ENCODE measurements around the gene RFNG.

The RFNG gene

GRCh38 chr17:82076018-82076784 lies 24.6 kb upstream of the RFNG start:
- Histone ChIP-seq H3K9me3 (ENCODE audit: control insufficient read depth, low read length) (no peaks in the 10 kb centered on the region), H3K4me3 (ENCODE audit: insufficient read depth, low read depth, low read length, poor library complexity, severe bottlenecking) (no peak overlapping the region), H3K36me3 (ENCODE audit: control insufficient read depth, insufficient read depth, low read length) (peaks cover 21% of the 10 kb centered on the region), H3K27ac (ENCODE audit: insufficient read depth, low read length, poor library complexity, severe bottlenecking) (no peak overlapping the region), H3K27me3 (replicated peaks; ENCODE audit: control insufficient read depth, insufficient read depth, low read length, poor library complexity, severe bottlenecking) (no peaks in the 10 kb centered on the region), H3K4me1 (ENCODE audit: control insufficient read depth, insufficient read depth, low read length, poor library complexity, severe bottlenecking) (no peaks in the 10 kb centered on the region)
- no peak for DNase-seq

DNA sequence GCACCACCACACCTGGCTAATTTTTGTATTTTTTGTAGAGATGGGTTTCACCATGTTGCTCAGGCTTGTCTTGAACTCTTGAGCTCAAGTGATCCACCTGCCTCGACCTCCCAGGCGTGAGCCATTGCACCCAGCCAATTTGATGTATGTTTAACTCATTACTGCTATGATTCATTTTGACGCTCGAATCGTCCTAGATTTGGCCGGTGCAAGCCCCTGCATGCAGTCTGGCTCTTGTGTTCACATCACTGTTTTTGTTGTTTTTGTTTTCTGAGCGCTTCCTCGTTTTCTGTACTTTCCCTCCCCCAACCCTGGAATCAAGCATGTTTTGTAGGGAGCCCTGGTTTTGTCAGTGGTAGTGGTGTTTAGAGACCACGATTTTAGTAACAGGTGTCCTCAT lies 21.8 kb upstream of the RFNG start:
- Histone ChIP-seq H3K27ac (ENCODE audit: insufficient read depth, low read length, poor library complexity, severe bottlenecking) (no peak overlapping the region), H3K4me3 (ENCODE audit: insufficient read depth, low read depth, low read length, poor library complexity, severe bottlenecking) (no peak overlapping the region), H3K27me3 (replicated peaks; ENCODE audit: control insufficient read depth, insufficient read depth, low read length, poor library complexity, severe bottlenecking) (no peaks in the 10 kb centered on the region), H3K4me1 (ENCODE audit: control insufficient read depth, insufficient read depth, low read length, poor library complexity, severe bottlenecking) (no peaks in the 10 kb centered on the region), H3K9me3 (ENCODE audit: control insufficient read depth, low read length) (no peaks in the 10 kb centered on the region), H3K36me3 (ENCODE audit: control insufficient read depth, insufficient read depth, low read length) (no peaks in the 10 kb centered on the region)
- no peak for DNase-seq

GRCh38 chr17:82072827-82073226 lies 21.2 kb upstream of the RFNG start:
- Histone ChIP-seq H3K4me1 (ENCODE audit: control insufficient read depth, insufficient read depth, low read length, poor library complexity, severe bottlenecking) (no peaks in the 10 kb centered on the region), H3K9me3 (ENCODE audit: control insufficient read depth, low read length) (no peaks in the 10 kb centered on the region), H3K27ac (ENCODE audit: insufficient read depth, low read length, poor library complexity, severe bottlenecking) (no peak overlapping the region), H3K4me3 (ENCODE audit: insufficient read depth, low read depth, low read length, poor library complexity, severe bottlenecking) (no peak overlapping the region), H3K36me3 (ENCODE audit: control insufficient read depth, insufficient read depth, low read length) (no peaks in the 10 kb centered on the region), H3K27me3 (replicated peaks; ENCODE audit: control insufficient read depth, insufficient read depth, low read length, poor library complexity, severe bottlenecking) (no peaks in the 10 kb centered on the region)
- DNase-seq = no peak

- Histone ChIP-seq H3K4me1 (ENCODE audit: control insufficient read depth, insufficient read depth, low read length, poor library complexity, severe bottlenecking) (peaks cover 6% of the 10 kb centered on the region), H3K36me3 (ENCODE audit: control insufficient read depth, insufficient read depth, low read length) (no peaks in the 10 kb centered on the region)
Observed at GRCh38 chr17:82070611-82071010, 19.0 kb upstream of the RFNG start.

DNA sequence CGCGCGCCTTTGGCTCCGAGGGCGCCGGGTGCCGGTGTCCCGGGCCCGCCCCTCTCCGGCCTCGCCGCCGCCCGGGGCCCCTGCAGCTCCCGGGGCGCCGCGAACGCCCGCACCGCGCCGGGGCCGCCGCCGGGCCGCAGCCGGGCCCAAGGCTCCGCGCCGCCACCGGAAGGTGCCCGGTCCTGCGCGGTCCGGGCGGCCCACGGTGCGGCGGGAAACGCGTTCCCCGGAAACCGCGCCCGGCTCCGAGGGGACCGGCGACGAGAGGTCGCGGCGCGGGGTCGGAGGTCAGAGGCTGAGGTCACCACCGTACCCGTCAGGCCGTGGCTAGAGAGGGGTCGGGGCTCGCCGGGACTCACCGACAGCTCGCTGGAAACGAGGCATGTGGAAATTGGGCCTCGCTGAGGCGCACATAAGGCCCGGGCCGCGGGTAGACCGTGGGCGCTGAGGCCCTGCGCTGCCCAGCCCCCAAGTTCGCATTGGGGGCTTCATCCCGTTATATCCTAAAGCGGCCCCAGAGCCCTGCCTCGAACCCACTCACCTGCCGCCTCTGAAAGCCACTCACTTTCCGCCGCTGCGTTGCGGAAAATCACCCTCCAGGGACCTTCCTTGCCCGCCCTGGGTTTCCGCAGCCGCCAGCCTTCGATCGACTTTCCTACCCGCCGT lies 14.2 kb upstream of the RFNG start, which contains the start of gene DUS1L:
DUS1L (minus strand) TSS at position 167 of the 666 bp plus-strand sequence. CDS start 745 bp downstream, outside the sequence.
- H3K4me3 ChIP-seq (ENCODE audit: insufficient read depth, low read depth, low read length, poor library complexity, severe bottlenecking) = peak within 1 kb of the TSS; percentile 68
- H3K27me3 ChIP-seq (replicated peaks; ENCODE audit: control insufficient read depth, insufficient read depth, low read length, poor library complexity, severe bottlenecking) = no peaks in the 10 kb centered on the region
- H3K4me1 ChIP-seq (ENCODE audit: control insufficient read depth, insufficient read depth, low read length, poor library complexity, severe bottlenecking) = peaks cover 18% of the 10 kb centered on the region
- peaks cover 23% of the 10 kb centered on the region for H3K36me3 ChIP-seq (ENCODE audit: control insufficient read depth, insufficient read depth, low read length)
- no peaks in the 10 kb centered on the region for H3K9me3 ChIP-seq (ENCODE audit: control insufficient read depth, low read length)
- DNase-seq = peak; percentile 48 to 55 (median 48)
- H3K27ac ChIP-seq (ENCODE audit: insufficient read depth, low read length, poor library complexity, severe bottlenecking) = peak within 1 kb of the TSS; percentile 79

More at GRCh38 chr17:82070611-82071010, 19.0 kb upstream of the RFNG start:
- Histone ChIP-seq H3K9me3 (ENCODE audit: control insufficient read depth, low read length) (no peaks in the 10 kb centered on the region), H3K4me3 (ENCODE audit: insufficient read depth, low read depth, low read length, poor library complexity, severe bottlenecking) (no peak overlapping the region), H3K27me3 (replicated peaks; ENCODE audit: control insufficient read depth, insufficient read depth, low read length, poor library complexity, severe bottlenecking) (no peaks in the 10 kb centered on the region), H3K27ac (ENCODE audit: insufficient read depth, low read length, poor library complexity, severe bottlenecking) (no peak overlapping the region)
- DNase-seq = no peak

GRCh38 chr17:82065193-82065637 lies 13.6 kb upstream of the RFNG start:
- peak overlapping the region; percentile 68 for H3K4me3 ChIP-seq (ENCODE audit: insufficient read depth, low read depth, low read length, poor library complexity, severe bottlenecking)
- H3K36me3 ChIP-seq (ENCODE audit: control insufficient read depth, insufficient read depth, low read length) = peaks cover 28% of the 10 kb centered on the region
- H3K27me3 ChIP-seq (replicated peaks; ENCODE audit: control insufficient read depth, insufficient read depth, low read length, poor library complexity, severe bottlenecking) = no peaks in the 10 kb centered on the region
- H3K27ac ChIP-seq (ENCODE audit: insufficient read depth, low read length, poor library complexity, severe bottlenecking) = peak overlapping the region; percentile 61
- DNase-seq = peak in 1 of 3 donors; percentile 12
- no peaks in the 10 kb centered on the region for H3K9me3 ChIP-seq (ENCODE audit: control insufficient read depth, low read length)
- H3K4me1 ChIP-seq (ENCODE audit: control insufficient read depth, insufficient read depth, low read length, poor library complexity, severe bottlenecking) = peaks cover 18% of the 10 kb centered on the region

DNA sequence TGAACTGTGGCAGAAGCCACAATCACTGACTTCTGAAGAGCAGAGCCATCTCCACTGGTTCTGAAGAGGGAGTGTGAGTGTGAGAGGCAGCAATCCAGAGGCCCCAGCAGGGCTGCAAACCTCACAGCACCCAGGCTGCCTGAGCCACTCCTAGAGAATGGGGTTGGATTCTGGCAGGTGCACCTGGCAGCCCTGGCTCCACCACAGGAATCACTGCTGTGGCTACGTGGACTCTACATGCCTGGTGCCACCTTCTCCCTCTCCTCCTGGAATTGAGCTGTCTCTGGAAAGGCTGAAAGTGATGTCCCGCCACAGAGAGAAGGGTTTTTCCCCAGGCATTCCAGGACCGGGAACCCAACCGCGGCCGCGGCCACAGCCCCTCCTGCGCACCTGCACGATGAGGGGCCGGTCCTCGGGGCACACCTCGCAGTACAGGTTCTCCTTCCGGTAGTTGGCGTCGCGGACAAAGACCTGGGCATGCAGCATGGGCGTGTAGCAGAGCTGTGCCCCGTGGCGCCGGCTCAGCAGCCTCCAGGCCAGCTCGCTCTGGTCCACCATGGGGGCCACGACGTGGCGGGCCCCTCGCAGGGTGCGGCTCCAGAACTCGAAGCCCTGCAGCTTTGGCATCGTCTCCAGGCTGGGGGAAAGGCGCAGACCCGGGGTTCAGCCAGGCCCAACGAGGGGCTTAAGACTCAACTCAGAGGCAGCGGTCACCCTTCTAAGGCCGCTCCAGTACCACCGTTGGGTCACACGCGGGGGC lies 13.0 kb upstream of the RFNG start:
- Histone ChIP-seq H3K4me3 (ENCODE audit: insufficient read depth, low read depth, low read length, poor library complexity, severe bottlenecking) (peak overlapping the region; percentile 68), H3K27ac (ENCODE audit: insufficient read depth, low read length, poor library complexity, severe bottlenecking) (peak overlapping the region; percentile 61), H3K36me3 (ENCODE audit: control insufficient read depth, insufficient read depth, low read length) (peaks cover 34% of the 10 kb centered on the region), H3K27me3 (replicated peaks; ENCODE audit: control insufficient read depth, insufficient read depth, low read length, poor library complexity, severe bottlenecking) (no peaks in the 10 kb centered on the region), H3K4me1 (ENCODE audit: control insufficient read depth, insufficient read depth, low read length, poor library complexity, severe bottlenecking) (peaks cover 18% of the 10 kb centered on the region), H3K9me3 (ENCODE audit: control insufficient read depth, low read length) (no peaks in the 10 kb centered on the region)
- DNase-seq = no peak

DNA sequence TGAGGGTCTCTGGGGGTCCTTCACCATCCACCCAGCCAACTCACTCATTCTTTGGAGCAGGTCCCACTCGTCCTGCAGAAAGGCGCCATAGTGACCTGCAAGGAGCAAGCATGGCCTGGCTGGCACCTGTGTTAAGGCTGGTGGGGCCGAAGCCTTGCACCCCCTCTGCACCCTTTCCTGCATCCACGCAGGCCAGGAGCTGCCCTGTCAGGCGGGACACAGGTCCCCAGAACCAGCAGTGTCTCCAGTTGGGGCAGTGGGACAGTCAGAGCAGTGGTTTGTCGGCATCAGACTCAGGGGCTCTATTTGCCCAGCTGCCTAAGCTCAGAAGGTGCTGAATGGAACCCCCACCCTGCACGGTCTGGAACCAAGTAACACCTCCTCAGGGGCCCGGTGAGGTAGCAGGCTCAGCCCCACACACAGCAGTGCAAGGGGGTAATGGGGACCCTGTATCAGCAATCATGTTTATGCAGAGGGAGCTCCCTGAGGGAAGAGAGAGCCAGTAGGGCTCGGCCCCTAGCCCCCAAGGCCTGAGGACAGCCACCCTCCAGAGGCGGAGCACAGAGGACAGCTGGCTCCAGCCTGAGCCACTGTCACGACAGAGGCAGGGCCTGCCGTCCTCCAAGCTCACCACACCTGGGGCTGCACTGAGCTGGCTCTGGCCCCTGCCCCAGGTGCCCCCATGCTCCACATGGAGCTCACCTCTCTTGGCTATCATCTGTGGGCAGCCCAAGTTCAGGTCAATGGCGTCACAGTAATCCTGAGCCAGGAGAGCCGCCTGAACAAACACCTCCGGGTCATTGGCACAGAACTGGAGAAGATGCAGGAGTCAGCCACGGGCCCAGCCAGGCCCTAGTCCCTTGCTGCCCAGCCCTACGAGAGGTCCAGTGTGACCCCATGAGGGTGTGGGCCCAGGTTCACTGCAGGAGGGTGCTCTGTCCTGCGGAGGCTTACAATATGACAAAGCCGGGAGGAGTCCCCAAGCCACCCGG lies 12.1 kb upstream of the RFNG start:
- no peak overlapping the region for H3K4me3 ChIP-seq (ENCODE audit: insufficient read depth, low read depth, low read length, poor library complexity, severe bottlenecking)
- peaks cover 43% of the 10 kb centered on the region for H3K36me3 ChIP-seq (ENCODE audit: control insufficient read depth, insufficient read depth, low read length)
- no peaks in the 10 kb centered on the region for H3K27me3 ChIP-seq (replicated peaks; ENCODE audit: control insufficient read depth, insufficient read depth, low read length, poor library complexity, severe bottlenecking)
- no peak for DNase-seq
- no peak overlapping the region for H3K27ac ChIP-seq (ENCODE audit: insufficient read depth, low read length, poor library complexity, severe bottlenecking)
- peaks cover 18% of the 10 kb centered on the region for H3K4me1 ChIP-seq (ENCODE audit: control insufficient read depth, insufficient read depth, low read length, poor library complexity, severe bottlenecking)
- no peaks in the 10 kb centered on the region for H3K9me3 ChIP-seq (ENCODE audit: control insufficient read depth, low read length)

- Histone ChIP-seq H3K36me3 (ENCODE audit: control insufficient read depth, insufficient read depth, low read length) (peaks cover 50% of the 10 kb centered on the region), H3K27ac (ENCODE audit: insufficient read depth, low read length, poor library complexity, severe bottlenecking) (no peak overlapping the region), H3K9me3 (ENCODE audit: control insufficient read depth, low read length) (no peaks in the 10 kb centered on the region), H3K4me3 (ENCODE audit: insufficient read depth, low read depth, low read length, poor library complexity, severe bottlenecking) (no peak overlapping the region), H3K4me1 (ENCODE audit: control insufficient read depth, insufficient read depth, low read length, poor library complexity, severe bottlenecking) (peaks cover 18% of the 10 kb centered on the region), H3K27me3 (replicated peaks; ENCODE audit: control insufficient read depth, insufficient read depth, low read length, poor library complexity, severe bottlenecking) (no peaks in the 10 kb centered on the region)
- DNase-seq = no peak
Observed at GRCh38 chr17:82062984-82063368, 11.4 kb upstream of the RFNG start.

Data from effector memory CD4-positive, alpha-beta T cell (primary cell).